Measurements from ENCODE around the gene GRHL1.

DNA sequence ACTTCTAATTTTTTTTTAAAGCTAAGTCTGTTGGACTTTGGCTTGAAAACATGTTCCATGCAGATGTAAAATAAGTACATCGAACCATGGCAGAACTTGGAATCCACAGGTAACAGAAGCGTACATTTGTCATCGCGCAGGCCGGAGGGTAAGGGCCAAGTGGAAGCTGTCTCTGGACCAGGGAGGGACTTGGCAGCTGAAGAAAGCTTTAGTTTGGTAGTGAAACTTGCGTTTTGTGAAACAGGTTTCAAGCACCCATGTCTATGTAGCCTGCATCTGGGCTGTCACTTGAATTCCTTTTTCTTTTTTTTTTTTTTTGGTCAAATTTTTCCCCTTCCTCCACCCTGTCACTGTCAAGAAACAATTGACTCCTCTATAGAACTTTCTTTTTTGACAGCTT lies 20.4 kb downstream of the GRHL1 start:
- TF ChIP-seq SP1 (IDR thresholded peaks at IDR 0.05) = no peak
- TF ChIP-seq, protein P1, sequence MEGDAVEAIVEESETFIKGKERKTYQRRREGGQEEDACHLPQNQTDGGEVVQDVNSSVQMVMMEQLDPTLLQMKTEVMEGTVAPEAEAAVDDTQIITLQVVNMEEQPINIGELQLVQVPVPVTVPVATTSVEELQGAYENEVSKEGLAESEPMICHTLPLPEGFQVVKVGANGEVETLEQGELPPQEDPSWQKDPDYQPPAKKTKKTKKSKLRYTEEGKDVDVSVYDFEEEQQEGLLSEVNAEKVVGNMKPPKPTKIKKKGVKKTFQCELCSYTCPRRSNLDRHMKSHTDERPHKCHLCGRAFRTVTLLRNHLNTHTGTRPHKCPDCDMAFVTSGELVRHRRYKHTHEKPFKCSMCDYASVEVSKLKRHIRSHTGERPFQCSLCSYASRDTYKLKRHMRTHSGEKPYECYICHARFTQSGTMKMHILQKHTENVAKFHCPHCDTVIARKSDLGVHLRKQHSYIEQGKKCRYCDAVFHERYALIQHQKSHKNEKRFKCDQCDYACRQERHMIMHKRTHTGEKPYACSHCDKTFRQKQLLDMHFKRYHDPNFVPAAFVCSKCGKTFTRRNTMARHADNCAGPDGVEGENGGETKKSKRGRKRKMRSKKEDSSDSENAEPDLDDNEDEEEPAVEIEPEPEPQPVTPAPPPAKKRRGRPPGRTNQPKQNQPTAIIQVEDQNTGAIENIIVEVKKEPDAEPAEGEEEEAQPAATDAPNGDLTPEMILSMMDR (IDR thresholded peaks at IDR 0.05; ENCODE audit: low read depth, low read length, missing input control) = no peak
- no peak for TF ChIP-seq JUND (IDR thresholded peaks at IDR 0.05)
- TF ChIP-seq, protein P2, sequence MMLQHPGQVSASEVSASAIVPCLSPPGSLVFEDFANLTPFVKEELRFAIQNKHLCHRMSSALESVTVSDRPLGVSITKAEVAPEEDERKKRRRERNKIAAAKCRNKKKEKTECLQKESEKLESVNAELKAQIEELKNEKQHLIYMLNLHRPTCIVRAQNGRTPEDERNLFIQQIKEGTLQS (IDR thresholded peaks at IDR 0.05) = no peak

Measured in liver (tissue), 3 donors.